ENCODE data around the gene CDK8. TPM values are rescaled to one million over a fixed set of nuclear protein-coding genes. Genes with fewer than 3 reads are reported as not detected.

Gene CDK8
- total RNA-seq, 4 donors from 2014 or later = 20.3 to 26.3 (median 23.8) TPM

DNA sequence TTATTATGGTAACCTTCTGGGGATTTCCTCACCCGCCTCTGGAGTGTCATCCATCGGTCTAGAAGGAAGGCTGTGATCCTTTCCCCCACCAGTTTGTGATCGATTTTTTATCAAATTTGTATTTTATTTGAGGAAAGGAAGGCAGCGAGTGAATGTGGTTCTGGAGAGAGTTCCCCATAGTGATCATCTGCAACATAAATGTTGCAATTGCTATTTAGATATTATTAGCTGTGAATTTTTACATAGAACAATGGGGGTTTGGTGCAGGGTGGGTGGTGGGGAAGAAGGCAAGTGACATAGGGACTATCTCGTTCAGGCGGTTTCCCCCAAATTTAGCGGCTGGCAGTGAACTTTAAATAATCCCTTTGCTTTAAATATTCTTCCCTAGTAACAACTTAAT, 1.2 kb downstream of the CDK8 start:
- Histone ChIP-seq H3K9me3 (no peaks in the 10 kb centered on the region), H3K27ac (replicated peaks in 1 of 4) (peak overlapping the region; percentile 94 to 95 (median 95)), H3K27me3 (no peaks in the 10 kb centered on the region), H3K4me1 (peaks cover 16 to 31% (median 28%) of the 10 kb centered on the region in 4 donors), H3K4me3 (peak overlapping the region; percentile 88 to 98 (median 93)), H3K36me3 (no peaks in the 10 kb centered on the region)
- DNase-seq (ENCODE audit: extremely low spot score) = no peak
- WGBS = 0% methylated on average over 7 of the region's 7 CpGs
- intact Hi-C loops (cut with DNase I) = loop anchor here (2.0 to 10.0 kb wide), 2 partner anchors 34 to 240 kb away; no protein-coding TSS in a partner anchor
- TF ChIP-seq EP300 (IDR thresholded peaks at IDR 0.05) = no peak
- no peak for TF ChIP-seq POLR2A (IDR thresholded peaks at IDR 0.05; ENCODE audit: low read depth)
- TF ChIP-seq, protein P1, sequence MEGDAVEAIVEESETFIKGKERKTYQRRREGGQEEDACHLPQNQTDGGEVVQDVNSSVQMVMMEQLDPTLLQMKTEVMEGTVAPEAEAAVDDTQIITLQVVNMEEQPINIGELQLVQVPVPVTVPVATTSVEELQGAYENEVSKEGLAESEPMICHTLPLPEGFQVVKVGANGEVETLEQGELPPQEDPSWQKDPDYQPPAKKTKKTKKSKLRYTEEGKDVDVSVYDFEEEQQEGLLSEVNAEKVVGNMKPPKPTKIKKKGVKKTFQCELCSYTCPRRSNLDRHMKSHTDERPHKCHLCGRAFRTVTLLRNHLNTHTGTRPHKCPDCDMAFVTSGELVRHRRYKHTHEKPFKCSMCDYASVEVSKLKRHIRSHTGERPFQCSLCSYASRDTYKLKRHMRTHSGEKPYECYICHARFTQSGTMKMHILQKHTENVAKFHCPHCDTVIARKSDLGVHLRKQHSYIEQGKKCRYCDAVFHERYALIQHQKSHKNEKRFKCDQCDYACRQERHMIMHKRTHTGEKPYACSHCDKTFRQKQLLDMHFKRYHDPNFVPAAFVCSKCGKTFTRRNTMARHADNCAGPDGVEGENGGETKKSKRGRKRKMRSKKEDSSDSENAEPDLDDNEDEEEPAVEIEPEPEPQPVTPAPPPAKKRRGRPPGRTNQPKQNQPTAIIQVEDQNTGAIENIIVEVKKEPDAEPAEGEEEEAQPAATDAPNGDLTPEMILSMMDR (IDR thresholded peaks at IDR 0.05) = no peak
- no peak for TF ChIP-seq POLR2AphosphoS5 (IDR thresholded peaks at IDR 0.05)

GRCh38 chr13:26255691-26256277, 1.9 kb downstream of the CDK8 start:
- intact Hi-C loops (cut with DNase I) = loop anchor here (2.0 to 10.0 kb wide), 2 partner anchors 35 to 239 kb away; no protein-coding TSS in a partner anchor
- H3K27ac ChIP-seq (replicated peaks in 1 of 4) = peak overlapping the region in 3 of 4 donors; percentile 94 to 95 (median 95)

DNA sequence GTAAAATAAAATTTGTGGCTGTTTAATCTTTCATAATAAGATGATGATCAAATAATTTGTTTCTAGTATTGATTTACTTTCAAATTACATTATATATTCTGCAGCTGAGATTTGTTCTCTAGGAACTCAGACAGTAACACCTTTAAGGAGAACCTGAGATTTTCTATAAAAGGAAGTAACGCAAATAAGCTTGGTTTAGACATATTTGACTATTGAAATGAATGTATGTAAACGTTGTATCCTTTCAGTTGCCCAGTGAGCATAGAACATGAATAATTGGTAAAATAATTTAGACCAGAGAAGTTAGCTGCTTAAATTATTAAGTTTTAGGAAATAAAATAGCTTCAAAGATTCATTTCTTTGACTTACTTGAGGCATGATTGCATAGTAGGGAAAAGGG, 3.1 kb downstream of the CDK8 start:
- 54% methylated on average over 2 of the region's 2 CpGs for WGBS
- Histone ChIP-seq H3K4me3 (no peak overlapping the region), H3K9me3 (no peaks in the 10 kb centered on the region), H3K4me1 (peaks cover 16 to 40% (median 28%) of the 10 kb centered on the region in 4 donors), H3K27ac (replicated peaks in 1 of 4) (no peak overlapping the region), H3K36me3 (no peaks in the 10 kb centered on the region), H3K27me3 (no peaks in the 10 kb centered on the region)
- intact Hi-C loops (cut with DNase I) = loop anchor here (10.0 kb wide), 1 partner anchor 238 kb away; no protein-coding TSS in a partner anchor
- TF ChIP-seq POLR2A (IDR thresholded peaks at IDR 0.05; ENCODE audit: low read depth) (no peak), POLR2AphosphoS5 (IDR thresholded peaks at IDR 0.05) (no peak), EP300 (IDR thresholded peaks at IDR 0.05) (no peak)
- TF ChIP-seq, protein P1 (IDR thresholded peaks at IDR 0.05) = no peak
- DNase-seq (ENCODE audit: extremely low spot score) = no peak

More at GRCh38 chr13:26255691-26256277, 1.9 kb downstream of the CDK8 start:
- Histone ChIP-seq H3K4me1 (peaks cover 16 to 36% (median 28%) of the 10 kb centered on the region in 4 donors), H3K4me3 (peak overlapping the region; percentile 88 to 98 (median 93)), H3K27me3 (no peaks in the 10 kb centered on the region), H3K9me3 (no peaks in the 10 kb centered on the region), H3K36me3 (no peaks in the 10 kb centered on the region)
- no peak for DNase-seq (ENCODE audit: extremely low spot score)
- WGBS = 46% methylated on average over 10 of the region's 10 CpGs
- TF ChIP-seq, protein P1 (IDR thresholded peaks at IDR 0.05) = peak in 1 of 3 experiments; percentile 23
- TF ChIP-seq EP300 (IDR thresholded peaks at IDR 0.05) = no peak

DNA sequence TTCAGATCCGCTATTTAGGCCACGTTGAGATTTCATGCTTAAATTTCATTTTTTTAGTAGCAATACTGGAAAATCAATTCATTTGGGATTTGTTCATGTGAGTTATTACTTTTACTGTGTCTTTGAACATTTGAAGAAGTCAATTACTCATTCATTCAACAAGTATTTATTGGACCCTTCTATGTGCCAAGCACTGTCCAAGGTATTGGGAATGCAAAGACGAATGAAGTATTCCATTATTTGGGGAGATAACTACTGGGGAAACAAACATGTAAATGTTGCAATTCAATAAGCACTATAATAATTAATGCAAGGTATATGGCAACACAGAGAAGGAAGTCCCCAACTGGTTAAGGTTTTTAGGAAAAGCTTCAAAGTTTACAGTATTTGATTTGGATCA, 5.7 kb downstream of the CDK8 start:
- intact Hi-C loops (cut with DNase I) = loop anchor here (10.0 kb wide), 1 partner anchor 235 kb away; no protein-coding TSS in a partner anchor

More for the DNA sequence above, 5.7 kb downstream of the CDK8 start:
- TF ChIP-seq POLR2A (IDR thresholded peaks at IDR 0.05; ENCODE audit: low read depth) (no peak), EP300 (IDR thresholded peaks at IDR 0.05) (no peak), POLR2AphosphoS5 (IDR thresholded peaks at IDR 0.05) (no peak)
- TF ChIP-seq, protein P1 (IDR thresholded peaks at IDR 0.05) = no peak
- Histone ChIP-seq H3K9me3 (no peaks in the 10 kb centered on the region), H3K4me1 (peaks cover 16 to 40% (median 25%) of the 10 kb centered on the region in 4 donors), H3K27ac (replicated peaks in 1 of 4) (no peak overlapping the region), H3K27me3 (no peaks in the 10 kb centered on the region), H3K4me3 (no peak overlapping the region), H3K36me3 (no peaks in the 10 kb centered on the region)
- DNase-seq (ENCODE audit: extremely low spot score) = no peak
- WGBS = 86% methylated on average over 3 of the region's 3 CpGs

All from esophagus muscularis mucosa (tissue), 4 donors.